Erythroblast (primary cell): Measurements from ENCODE around the gene TRIP10.

Source experiments
- GATA1 ChIP-seq: IDR thresholded peaks from 2 replicates; pipeline ENCODE4 v1.6.1; 2011; ENCODE audit warnings: low read depth, mild to moderate bottlenecking, control low read depth, low read length, moderate library complexity
- POLR2A ChIP-seq: IDR thresholded peaks from 2 replicates; pipeline ENCODE4 v1.6.1; 2011; ENCODE audit warnings: mild to moderate bottlenecking, low read length

- TF ChIP-seq POLR2A (no peak), GATA1 (no peak)
Measured at GRCh38 chr19:6719992-6720368, 19.5 kb upstream of the TRIP10 start.
